Hepatocyte (in vitro differentiated cells): ENCODE results near the gene CALU.

Source experiments
- CTCF ChIP-seq: fragments of 200-600 bp; sonication (generic); IDR thresholded peaks from 2 replicates; pipeline ENCODE4 v1.5.1; 2016; ENCODE audit warnings: antibody characterized with exemption, mild to moderate bottlenecking; ENCODE audit not compliant: poor library complexity
- EZH2 ChIP-seq: fragments of 200-600 bp; sonication (generic); IDR thresholded peaks from 2 replicates; pipeline ENCODE4 v1.6.1; 2016; ENCODE audit warnings: antibody characterized with exemption, mild to moderate bottlenecking, borderline replicate concordance
- EZH2phosphoT487 ChIP-seq: fragments of 200-600 bp; sonication (generic); IDR thresholded peaks from one replicate; pipeline ENCODE4 v1.6.1; 2018; ENCODE audit warnings: antibody characterized with exemption, mild to moderate bottlenecking, low read depth, moderate library complexity; ENCODE audit not compliant: unreplicated experiment, severe bottlenecking

GRCh38 chr7:128763541-128763940, 24.4 kb downstream of the CALU start:
- TF ChIP-seq CTCF (no peak), EZH2 (no peak), EZH2phosphoT487 (no peak)
